SU-DHL-6 (cell line): ENCODE results near the gene NR1H2.

Experiments used
- EZH2phosphoT487 ChIP-seq: fragments of 200-600 bp; sonication (generic), shearing (Covaris generic); conservative IDR thresholded peaks from 2 replicates; pipeline ENCODE4 v1.6.1; 2018; ENCODE audit warnings: mild to moderate bottlenecking, antibody characterized with exemption, low read length, moderate library complexity, mixed read lengths
- TF ChIP-seq, protein P1 (sequence below): fragments of 200-600 bp; sonication (generic); IDR thresholded peaks from one replicate; pipeline ENCODE4 v1.5.1; 2017; ENCODE audit warnings: antibody characterized with exemption, mild to moderate bottlenecking, low read length, moderate library complexity; ENCODE audit not compliant: insufficient read depth, poor library complexity, severe bottlenecking

DNA sequence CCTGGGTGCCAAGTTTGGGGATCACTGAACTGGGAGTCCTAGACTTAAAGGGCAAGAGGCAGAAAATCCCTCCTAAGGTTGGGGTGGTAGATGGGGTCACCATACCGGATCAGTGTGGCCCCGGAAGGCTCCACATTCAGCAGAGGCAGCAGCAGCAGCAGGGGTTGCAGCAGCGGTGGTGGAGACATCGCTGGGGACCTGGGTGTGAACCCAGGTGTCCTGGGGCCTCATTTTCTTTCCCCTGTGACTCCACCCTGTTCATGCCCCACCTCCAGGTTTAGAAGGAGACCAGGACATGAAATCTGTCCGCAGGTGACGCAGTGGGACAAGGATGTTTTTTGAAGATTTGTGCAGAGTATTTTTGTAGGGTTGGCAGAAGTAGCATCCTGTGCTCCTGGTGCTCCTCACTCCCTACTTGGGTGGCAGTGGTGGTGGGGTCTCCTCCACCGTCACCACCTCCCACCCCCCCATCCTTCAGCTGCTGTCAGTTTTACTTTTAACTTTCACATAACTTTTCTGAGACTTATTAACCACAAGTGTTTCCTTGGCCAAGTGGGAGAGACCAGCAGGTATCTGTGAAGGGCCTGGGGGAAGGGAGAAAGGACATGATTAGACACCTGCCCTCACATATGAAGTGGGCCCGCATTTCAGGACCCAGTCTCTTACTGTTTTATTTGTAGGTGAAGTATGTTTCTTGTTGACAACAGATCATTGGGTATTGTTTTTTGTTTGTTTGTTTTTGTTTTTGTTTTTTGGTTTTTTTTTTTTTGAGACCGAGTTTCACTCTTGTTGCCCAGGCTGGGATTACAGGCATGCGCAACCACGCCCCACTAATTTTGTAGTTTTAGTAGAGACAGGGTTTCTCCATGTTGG lies 10.6 kb upstream of the NR1H2 start, which contains the start of gene NAPSA:
- TF ChIP-seq, protein P1, sequence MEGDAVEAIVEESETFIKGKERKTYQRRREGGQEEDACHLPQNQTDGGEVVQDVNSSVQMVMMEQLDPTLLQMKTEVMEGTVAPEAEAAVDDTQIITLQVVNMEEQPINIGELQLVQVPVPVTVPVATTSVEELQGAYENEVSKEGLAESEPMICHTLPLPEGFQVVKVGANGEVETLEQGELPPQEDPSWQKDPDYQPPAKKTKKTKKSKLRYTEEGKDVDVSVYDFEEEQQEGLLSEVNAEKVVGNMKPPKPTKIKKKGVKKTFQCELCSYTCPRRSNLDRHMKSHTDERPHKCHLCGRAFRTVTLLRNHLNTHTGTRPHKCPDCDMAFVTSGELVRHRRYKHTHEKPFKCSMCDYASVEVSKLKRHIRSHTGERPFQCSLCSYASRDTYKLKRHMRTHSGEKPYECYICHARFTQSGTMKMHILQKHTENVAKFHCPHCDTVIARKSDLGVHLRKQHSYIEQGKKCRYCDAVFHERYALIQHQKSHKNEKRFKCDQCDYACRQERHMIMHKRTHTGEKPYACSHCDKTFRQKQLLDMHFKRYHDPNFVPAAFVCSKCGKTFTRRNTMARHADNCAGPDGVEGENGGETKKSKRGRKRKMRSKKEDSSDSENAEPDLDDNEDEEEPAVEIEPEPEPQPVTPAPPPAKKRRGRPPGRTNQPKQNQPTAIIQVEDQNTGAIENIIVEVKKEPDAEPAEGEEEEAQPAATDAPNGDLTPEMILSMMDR: no peak
- TF ChIP-seq EZH2phosphoT487: no peak
